Adipocyte (in vitro differentiated cells): ENCODE results near the gene HAND1.

Experiments used
- DNase-seq: peaks from one replicate; pipeline ENCODE4 v3.0.0-alpha.2; 2015; ENCODE audit warnings: low read depth
- H3K27me3 ChIP-seq: replicated peaks from 2 replicates; pipeline ENCODE4 v1.7.0; 2013; ENCODE audit warnings: mild to moderate bottlenecking, low read length, moderate library complexity; ENCODE audit not compliant: control insufficient read depth, insufficient read depth
- H3K36me3 ChIP-seq: 2 replicates; pipeline ENCODE4 v1.7.0; 2013; ENCODE audit warnings: low read length, mild to moderate bottlenecking, moderate library complexity; ENCODE audit not compliant: control insufficient read depth, insufficient read depth, severe bottlenecking
- H3K4me1 ChIP-seq: 2 replicates; pipeline ENCODE4 v1.7.0; 2013; ENCODE audit warnings: mild to moderate bottlenecking, low read length, moderate library complexity; ENCODE audit not compliant: control insufficient read depth, insufficient read depth
- H3K4me3 ChIP-seq: 2 replicates; pipeline ENCODE4 v1.7.0; 2013; ENCODE audit warnings: mild to moderate bottlenecking, low read length, moderate library complexity
- H3K9ac ChIP-seq: 2 replicates; pipeline ENCODE4 v1.7.0; 2013; ENCODE audit warnings: mild to moderate bottlenecking, low read length, moderate library complexity
- H3K9me3 ChIP-seq: 2 replicates; pipeline ENCODE4 v1.7.0; 2013; ENCODE audit warnings: mild to moderate bottlenecking, low read length, moderate library complexity; ENCODE audit not compliant: control insufficient read depth

The HAND1 gene

DNA sequence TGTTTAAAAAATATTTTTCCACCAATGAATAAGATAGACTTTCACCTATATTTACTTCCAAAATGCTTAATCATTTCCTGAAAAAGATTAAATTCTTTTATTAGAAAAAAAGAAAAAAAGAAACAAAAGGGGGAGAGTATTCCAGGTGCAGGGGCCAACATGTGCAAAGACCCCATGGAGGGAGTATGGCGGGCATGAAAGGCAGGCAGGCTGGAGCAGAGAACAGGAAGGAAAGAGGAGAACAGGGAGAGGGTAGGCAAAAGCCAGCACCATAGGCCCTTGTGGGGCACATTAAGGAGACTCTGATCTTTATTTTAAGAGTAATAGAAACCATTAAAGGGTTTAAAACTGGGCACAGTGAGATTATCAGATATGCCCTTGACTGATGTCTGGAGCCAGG, 48.7 kb downstream of the HAND1 start:
- no peaks in the 10 kb centered on the region for H3K27me3 ChIP-seq
- peaks cover 4% of the 10 kb centered on the region for H3K36me3 ChIP-seq
- no peak for DNase-seq
- no peak overlapping the region for H3K9ac ChIP-seq
- no peaks in the 10 kb centered on the region for H3K4me1 ChIP-seq
- H3K9me3 ChIP-seq: no peaks in the 10 kb centered on the region
- H3K4me3 ChIP-seq: no peak overlapping the region

DNA sequence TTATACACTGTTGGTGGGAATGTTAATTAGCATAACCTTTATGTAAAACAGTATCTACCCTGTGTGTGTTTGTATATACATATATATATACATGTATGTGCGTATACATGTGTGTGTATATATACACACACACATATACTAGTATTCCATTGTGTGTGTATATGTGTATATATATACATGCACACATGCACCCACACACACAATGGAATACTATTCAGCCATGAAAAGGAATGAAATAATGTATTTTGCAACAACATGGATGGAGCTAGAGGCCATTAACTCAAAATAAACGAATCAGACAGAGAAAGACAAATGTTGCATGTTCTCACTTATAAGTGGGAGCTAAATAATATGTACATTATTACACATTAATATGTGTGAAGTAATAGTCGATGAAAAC, 49.8 kb downstream of the HAND1 start:
- Histone ChIP-seq H3K9ac (no peak overlapping the region), H3K4me3 (no peak overlapping the region), H3K36me3 (no peaks in the 10 kb centered on the region), H3K4me1 (no peaks in the 10 kb centered on the region), H3K9me3 (peaks cover 2% of the 10 kb centered on the region), H3K27me3 (no peaks in the 10 kb centered on the region)
- no peak for DNase-seq
